ENCODE measurements around the gene MALL. TPM values are rescaled to one million over a fixed set of nuclear protein-coding genes. Genes with fewer than 3 reads are reported as not detected.
"Not testable (repeated sequence)": the region's sequence is repeated elsewhere in the genome, so short reads cannot be mapped to it uniquely, and the experiment has no call there.

The MALL gene
- polyA plus RNA-seq, 2 of the 4 experiments (the other 2 are of a cell fraction): 77.8 to 123 TPM

GRCh38 chr2:110115291-110116032 lies at the start of gene MALL (continued):
- no peak for TF ChIP-seq USF2 (IDR thresholded peaks at IDR 0.05)
- no peak for TF ChIP-seq NPAS2 (CRISPR knock-in tag; IDR thresholded peaks at IDR 0.05; ENCODE audit: borderline replicate concordance)
- no peak for TF ChIP-seq NFE2L2 (conservative IDR thresholded peaks at IDR 0.05; ENCODE audit: low read length)
- TF ChIP-seq MAX (IDR thresholded peaks at IDR 0.05): peak; percentile 89

- FAIRE-seq (no peak), DNase-seq (ENCODE audit: low read depth in 1 of 2, low spot score in 1 of 2) (peak; percentile 42 to 80), ATAC-seq (peak; percentile 87 to 96)
- WGBS (ENCODE audit: missing lambda C conversion rate): 26% methylated on average over 4 of the region's 4 CpGs
- POLR2A ChIA-PET: no interaction called here
- H3K9me3 ChIP-seq: peaks cover 22% of the 10 kb centered on the region
- H3K4me2 ChIP-seq: peak overlapping the region; percentile 29; the same call in 2 of the 3 replicates
- peak overlapping the region; percentile 41 to 74; a peak in 5 of 6 replicates for H3K27ac ChIP-seq
- no peak for TF ChIP-seq TP53 (CRISPR knock-in tag; IDR thresholded peaks at IDR 0.05)
- no peak for TF ChIP-seq FOSL2 (IDR thresholded peaks at IDR 0.05)
- no peak for TF ChIP-seq FOSL2 (CRISPR knock-in tag; IDR thresholded peaks at IDR 0.05)
- peak; percentile 92 for TF ChIP-seq SMC3 (IDR thresholded peaks at IDR 0.05)
- TF ChIP-seq RAD21 (conservative IDR thresholded peaks at IDR 0.05 in 1 of 2, IDR thresholded peaks at IDR 0.05 in 1 of 2): peak; percentile 96 to 97
- TF ChIP-seq CTCF (IDR thresholded peaks at IDR 0.05): peak; percentile 94
- TF ChIP-seq HEYL (CRISPR knock-in tag; IDR thresholded peaks at IDR 0.05): no peak
- H3K4me1 ChIP-seq: peaks cover 5% of the 10 kb centered on the region; the same call in 1 of the 3 replicates
- CTCF ChIA-PET: interaction anchor here (0.7 to 2.6 kb wide), 20 partner anchors 9 to 647 kb away, joined by 3 to 28 read pairs (median 4); partner anchors contain the start of gene MALL
- H3K4me3 ChIP-seq: no peak overlapping the region
These were observed 41.7 kb upstream of the MALL start for GRCh38 chr2:110157153-110157793.

GRCh38 chr2:110154828-110155227 lies 39.2 kb upstream of the MALL start:
- peak; percentile 95 for TF ChIP-seq ZFP36 (IDR thresholded peaks at IDR 0.05; ENCODE audit: borderline replicate concordance, partially characterized antibody)
- Histone ChIP-seq H3K9me3 (peaks cover 22% of the 10 kb centered on the region), H3K4me1 (peaks cover 10% of the 10 kb centered on the region), H3K27ac (peak overlapping the region in 1 of 2 experiments; percentile 74; a peak in 2 of 6 replicates)
- ATAC-seq; POLR2A ChIA-PET; H3K4me2 ChIP-seq; FAIRE-seq; H3K4me3 ChIP-seq; DNase-seq (ENCODE audit: low read depth in 1 of 2, low spot score in 1 of 2): not testable (repeated sequence)
- CTCF ChIA-PET: interaction anchor here (1.0 to 1.5 kb wide), 3 partner anchors 39 to 48 kb away, joined by 3 to 5 read pairs (median 4); no protein-coding TSS in a partner anchor
- 96% methylated on average over 4 of the region's 4 CpGs for WGBS (ENCODE audit: missing lambda C conversion rate)

- CTCF ChIA-PET: interaction anchor here (1.1 kb wide), 1 partner anchor 40 kb away, joined by 3 read pairs; no protein-coding TSS in a partner anchor
- DNase-seq (ENCODE audit: low read depth in 1 of 2, low spot score in 1 of 2); H3K4me2 ChIP-seq; ATAC-seq; POLR2A ChIA-PET; H3K4me3 ChIP-seq; FAIRE-seq; H3K27ac ChIP-seq: not testable (repeated sequence)
- 80% methylated on average over 2 of the region's 2 CpGs for WGBS (ENCODE audit: missing lambda C conversion rate)
- H3K9me3 ChIP-seq: peaks cover 22% of the 10 kb centered on the region
- peaks cover 16% of the 10 kb centered on the region for H3K4me1 ChIP-seq
These were observed 38.6 kb upstream of the MALL start for GRCh38 chr2:110154188-110154587.

Data from A549 (cell line).